GM18951 (cell line): ENCODE measurements around the gene TMC1.

Experiments
- POLR2A ChIP-seq: IDR thresholded peaks from 4 replicates; pipeline ENCODE4 v1.6.1; 2011; ENCODE audit warnings: mild to moderate bottlenecking; ENCODE audit not compliant: insufficient read length, insufficient read depth; ENCODE audit errors: extremely low read depth
- in situ Hi-C: fragments of 300-500 bp; cut with MboI; formaldehyde crosslinking; loops from one replicate; pipeline ENCODE4 v1.12.0; 2022; ENCODE audit warnings: low sequenced_read_pairs, mixed read lengths, inconsistent platforms; ENCODE audit not compliant: unreplicated experiment

The TMC1 gene

DNA sequence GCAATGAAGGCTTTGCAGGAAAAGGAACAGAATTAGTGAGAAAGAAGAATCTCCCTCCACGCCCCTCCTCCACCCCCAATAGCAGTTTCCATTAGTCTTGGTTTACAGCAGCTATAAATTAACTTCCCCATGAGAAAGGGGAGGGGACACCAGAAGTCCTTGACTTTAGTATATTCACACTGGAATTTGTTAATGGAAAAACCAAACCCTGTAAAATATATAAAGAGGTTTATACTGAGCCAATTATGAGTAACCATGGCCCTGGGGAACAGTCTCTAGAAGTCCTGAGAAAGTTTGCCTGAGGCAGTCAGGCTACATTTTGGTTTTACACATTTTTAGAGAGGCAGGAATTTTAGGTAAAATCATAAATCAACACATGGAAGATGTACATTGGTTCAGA, 342.9 kb downstream of the TMC1 start:
- no peak for TF ChIP-seq POLR2A
- in situ Hi-C loops = no loop called here

DNA sequence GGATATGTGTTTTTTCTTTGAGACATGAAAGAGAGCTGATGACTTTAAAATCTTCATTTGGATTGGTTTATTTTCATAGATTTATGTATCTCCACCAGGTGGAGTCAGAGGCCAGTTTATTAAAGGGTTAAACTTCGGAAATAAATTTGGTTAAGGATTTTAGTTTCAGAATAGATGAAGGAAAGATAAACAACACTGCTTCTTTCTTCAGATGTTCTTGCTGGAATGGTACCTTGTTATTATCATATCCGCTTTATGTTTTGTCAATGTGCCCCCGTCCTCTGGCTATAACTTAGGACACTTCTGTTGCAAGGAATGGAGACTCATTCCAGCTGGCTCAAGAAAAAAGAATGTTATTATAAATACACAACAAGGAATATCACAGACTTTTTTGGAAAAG, 350.3 kb downstream of the TMC1 start:
- no peak for TF ChIP-seq POLR2A
- in situ Hi-C loops = no loop called here

DNA sequence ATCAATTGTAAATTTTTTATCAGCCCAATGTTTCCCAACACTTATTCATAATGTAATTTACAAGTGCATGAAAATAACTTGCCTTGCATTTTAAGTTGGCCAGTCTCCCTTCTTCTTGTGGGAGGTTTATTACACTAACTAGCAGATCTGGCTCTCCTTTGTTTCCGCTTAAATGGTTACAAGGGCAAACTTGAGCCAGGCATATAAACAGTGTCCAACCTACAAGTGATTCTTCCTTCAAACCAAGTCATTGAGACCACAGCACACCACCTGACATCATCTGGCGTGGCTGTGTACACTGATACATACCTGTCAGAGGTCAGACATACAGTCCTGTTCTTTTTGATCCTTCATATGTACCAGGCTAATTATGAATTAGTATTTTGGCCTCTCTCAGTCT, 351.3 kb downstream of the TMC1 start:
- TF ChIP-seq POLR2A = no peak
- in situ Hi-C loops = no loop called here

DNA sequence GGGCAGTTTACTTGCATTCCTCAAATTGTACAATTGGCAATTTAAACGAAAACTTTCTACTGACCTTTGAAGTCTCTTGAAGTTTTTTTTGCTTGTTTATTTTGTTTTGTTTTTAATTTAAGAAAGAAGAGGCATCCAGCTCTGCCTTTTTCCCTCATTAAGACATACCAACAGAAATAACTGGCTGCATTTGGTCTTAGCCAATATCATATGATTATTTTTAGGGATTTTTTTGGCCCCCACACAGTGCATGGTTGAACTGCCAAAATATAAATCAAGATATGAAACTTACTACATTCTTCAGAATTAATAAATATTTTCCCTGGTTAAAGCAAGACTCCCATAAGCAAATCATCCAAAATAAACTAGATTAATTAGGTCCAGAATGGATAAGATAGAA, 352.0 kb downstream of the TMC1 start:
- in situ Hi-C loops = no loop called here
- TF ChIP-seq POLR2A = no peak

DNA sequence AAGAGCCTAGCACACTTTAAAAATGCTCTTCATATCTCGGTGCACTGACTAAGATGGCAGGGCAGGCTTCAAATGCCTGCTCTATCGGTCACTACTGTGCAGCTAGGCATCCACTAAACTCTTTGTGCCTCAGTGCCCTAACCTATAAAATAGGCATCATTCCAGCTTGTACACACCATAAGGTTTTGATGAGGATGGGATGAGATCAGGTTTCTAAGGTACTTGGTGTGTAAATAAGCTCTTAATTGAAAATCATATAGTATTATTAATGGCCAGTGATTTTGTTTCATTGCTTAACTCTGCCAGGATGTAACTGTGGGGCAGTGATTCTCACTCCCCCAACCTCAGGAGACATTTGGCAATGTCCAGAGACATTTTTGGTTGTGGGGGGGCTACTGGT, 352.9 kb downstream of the TMC1 start:
- no peak for TF ChIP-seq POLR2A
- in situ Hi-C loops = no loop called here

DNA sequence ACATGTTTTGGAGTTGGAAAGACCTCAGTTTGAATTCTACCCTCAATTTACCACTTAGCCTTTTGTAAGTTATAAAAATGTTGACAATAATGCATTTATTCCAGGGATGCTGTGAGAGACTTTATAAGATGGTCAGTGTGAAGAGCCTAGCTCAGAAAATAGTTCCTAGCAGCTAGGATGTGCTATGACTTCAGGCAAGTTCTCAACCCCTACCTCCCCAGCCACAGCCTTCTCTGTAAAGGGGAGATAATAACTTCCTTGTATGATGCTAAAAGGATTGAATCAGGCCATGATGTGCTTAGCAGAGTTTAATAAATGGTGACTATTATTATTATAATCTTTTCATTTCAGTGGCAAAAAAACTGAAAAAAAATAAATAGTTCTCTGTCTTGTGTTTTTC, 353.8 kb downstream of the TMC1 start:
- no peak for TF ChIP-seq POLR2A
- in situ Hi-C loops = no loop called here

DNA sequence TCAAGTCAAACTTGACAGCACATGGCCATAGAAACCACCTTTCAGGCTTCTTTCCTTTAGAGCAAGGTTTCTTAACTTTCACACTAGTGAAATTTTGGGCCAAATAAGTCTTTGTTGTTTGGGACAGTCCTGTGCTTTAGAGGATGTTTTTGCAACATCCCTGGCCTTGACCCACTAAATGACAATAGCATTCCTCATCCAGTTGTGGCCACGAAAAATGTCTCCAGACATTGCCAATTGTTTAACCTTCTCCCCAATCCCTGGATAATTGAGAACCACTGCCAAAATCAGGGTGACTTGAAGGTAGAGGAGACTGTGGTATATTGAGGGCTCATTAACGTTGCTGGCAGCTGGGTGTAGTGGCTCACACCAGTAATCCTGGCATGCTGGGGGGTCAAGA, 359.4 kb downstream of the TMC1 start:
- in situ Hi-C loops = no loop called here
- TF ChIP-seq POLR2A = no peak

DNA sequence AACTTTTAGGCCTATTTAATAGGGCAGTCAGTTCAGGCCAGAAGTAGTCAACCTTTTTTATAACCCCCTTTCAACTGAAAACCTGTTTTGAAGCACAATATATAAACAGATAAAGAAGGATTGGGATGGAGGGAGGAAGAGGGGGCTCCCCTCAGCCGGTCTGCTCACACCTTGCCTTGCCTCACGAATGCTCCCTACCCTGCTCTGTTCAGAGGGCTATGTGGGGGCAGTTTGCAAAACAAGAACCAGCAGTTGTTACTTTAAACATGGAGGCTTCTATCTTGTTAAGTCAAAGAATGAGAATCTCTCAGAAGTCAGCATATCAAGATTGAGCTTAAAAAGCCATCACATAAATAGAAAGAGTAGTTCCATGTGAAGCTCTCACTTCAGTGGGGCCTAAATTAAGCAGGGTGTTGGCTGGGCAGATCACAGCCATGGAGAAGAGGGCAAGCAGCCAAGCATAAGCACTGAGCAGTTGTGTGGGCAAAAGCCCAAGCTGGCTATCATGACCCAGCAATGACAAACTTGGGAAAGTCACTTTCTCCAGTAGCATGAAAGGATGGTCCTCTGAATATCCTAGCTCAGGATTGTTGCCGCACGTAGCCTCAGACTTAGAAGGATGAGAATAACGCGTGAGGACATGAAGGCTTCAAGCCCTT, 360.8 kb downstream of the TMC1 start:
- TF ChIP-seq POLR2A = no peak
- in situ Hi-C loops = no loop called here

DNA sequence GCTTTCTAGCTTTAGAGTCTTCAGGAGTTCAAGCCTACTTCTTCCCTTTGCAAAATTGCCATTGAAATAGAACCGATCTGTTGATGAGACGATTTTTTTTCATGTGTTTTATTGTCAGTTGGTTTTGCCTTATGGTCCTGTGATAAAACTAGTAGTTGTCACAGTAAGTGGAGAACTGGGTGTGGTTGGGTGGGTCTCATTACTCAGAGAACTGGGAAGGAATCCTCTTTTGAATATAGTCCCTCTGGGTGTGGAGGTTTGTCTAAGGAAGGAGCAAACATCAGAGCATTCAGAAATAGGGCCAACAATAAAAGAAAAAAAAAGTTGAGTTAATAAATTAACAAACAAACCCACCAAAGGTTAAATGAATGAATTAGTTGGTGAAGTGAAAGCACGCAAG, 362.5 kb downstream of the TMC1 start:
- in situ Hi-C loops = no loop called here
- TF ChIP-seq POLR2A = no peak

DNA sequence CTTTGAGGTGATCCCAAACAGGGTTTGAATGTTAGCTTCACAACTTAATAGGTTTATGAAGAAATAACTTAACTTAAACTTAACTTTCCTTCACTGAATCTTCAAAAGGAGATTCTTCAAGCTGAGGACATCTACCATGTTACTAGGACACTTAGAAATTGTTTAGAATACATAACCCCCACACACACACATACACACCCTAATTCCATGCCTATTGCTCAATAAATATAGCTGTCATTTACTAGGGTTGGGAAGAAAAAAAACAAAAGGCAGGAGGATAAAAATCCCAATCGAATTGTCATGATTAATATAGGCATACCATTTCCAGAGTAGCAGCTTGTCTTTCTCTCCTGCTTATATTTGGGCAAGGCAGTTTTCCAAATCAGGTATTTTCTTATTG, 363.1 kb downstream of the TMC1 start:
- in situ Hi-C loops = no loop called here
- TF ChIP-seq POLR2A = no peak
